Measurements from ENCODE around the gene D2HGDH.
"Not testable (repeated sequence)": the region's sequence is repeated elsewhere in the genome, so short reads cannot be mapped to it uniquely, and the experiment has no call there.

Gene D2HGDH

GRCh38 chr2:241791385-241791784, 57.0 kb downstream of the D2HGDH start:
- DNase-seq (ENCODE audit: low read depth in 2 of 2): not testable (repeated sequence)

- DNase-seq (ENCODE audit: low read depth in 2 of 2): no peak
Observed at GRCh38 chr2:241793385-241793784, 59.0 kb downstream of the D2HGDH start.

DNA sequence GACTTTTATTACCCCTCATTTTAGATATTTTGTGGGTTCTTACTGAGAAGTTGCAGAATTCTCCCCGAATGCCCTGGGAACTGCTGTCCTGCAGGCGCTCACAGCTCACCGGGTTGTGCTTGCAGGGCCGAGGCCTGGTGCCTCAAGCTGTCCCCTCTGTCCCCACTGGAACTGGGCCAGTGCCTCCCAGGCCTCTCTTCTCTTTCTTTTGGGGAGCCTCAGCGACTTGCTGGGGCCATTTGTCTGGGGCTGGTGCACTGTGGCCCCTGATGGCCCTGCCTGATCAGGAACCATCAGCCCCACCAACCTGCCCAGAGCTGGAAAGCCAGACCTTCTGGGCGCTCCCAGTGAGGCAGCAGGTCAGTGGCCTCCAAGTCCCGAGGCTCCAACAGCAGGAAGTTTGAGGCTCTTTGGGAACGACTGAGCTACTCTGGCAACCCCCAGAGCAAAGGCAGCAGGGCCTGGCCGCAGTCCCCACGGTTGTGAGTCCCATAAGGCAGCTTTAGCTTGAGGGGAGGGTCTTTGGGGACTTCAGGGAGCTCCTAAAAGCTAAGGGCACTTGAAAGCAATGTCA, 59.9 kb downstream of the D2HGDH start:
- no peak for DNase-seq (ENCODE audit: low read depth in 2 of 2)

DNA sequence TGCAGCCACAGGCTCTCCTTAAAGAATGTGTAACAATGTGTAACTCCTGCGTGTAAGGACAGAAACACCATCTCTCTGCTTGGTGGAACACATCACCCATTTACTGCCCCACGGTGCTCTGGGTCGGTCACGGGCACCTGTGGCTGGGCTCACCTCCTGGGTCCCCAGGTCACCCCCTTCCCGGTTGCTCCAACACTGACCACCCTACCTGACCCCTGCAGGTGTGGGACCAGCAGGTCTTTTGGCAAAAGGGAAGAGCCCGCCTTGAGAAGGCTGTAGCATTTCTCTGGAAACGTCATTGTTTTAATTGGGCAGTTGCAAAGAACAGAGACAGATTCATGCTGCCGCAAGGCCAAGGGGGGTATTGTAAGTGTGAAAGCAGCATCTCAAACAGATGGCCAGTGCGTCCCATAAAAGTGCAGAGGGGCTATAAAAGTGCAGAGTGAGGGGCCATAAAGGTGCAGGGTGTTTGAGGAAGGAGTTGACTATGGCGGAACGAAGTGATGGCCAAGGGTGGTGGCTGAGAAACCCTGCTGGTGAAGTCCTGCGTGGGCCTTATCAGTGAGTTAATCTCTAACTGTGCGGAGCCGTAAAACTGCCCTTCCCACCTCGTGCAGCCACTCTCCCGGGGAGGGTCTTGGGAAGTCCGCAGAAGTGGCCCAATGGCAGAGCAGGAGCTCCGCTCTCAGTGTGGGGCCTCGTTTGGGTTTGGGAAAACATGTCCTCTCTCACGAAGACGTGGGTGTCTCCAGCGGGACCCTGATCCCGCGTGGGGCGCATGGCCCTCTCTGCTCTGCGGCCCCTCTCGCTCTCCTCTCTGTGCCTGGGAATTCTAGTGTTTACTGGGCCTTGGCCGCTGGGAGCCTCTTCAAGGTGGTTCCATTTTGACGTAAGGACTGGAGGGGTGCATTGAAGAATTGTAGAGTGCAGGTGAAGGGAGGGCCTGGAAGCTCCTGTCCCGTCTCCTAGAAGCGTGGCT, 60.9 kb downstream of the D2HGDH start:
- DNase-seq (ENCODE audit: low read depth in 2 of 2): no peak

GRCh38 chr2:241796209-241796608, 61.8 kb downstream of the D2HGDH start:
- DNase-seq (ENCODE audit: low read depth in 2 of 2): no peak

GRCh38 chr2:241796610-241797138, 62.2 kb downstream of the D2HGDH start:
- no peak for DNase-seq (ENCODE audit: low read depth in 2 of 2)

DNA sequence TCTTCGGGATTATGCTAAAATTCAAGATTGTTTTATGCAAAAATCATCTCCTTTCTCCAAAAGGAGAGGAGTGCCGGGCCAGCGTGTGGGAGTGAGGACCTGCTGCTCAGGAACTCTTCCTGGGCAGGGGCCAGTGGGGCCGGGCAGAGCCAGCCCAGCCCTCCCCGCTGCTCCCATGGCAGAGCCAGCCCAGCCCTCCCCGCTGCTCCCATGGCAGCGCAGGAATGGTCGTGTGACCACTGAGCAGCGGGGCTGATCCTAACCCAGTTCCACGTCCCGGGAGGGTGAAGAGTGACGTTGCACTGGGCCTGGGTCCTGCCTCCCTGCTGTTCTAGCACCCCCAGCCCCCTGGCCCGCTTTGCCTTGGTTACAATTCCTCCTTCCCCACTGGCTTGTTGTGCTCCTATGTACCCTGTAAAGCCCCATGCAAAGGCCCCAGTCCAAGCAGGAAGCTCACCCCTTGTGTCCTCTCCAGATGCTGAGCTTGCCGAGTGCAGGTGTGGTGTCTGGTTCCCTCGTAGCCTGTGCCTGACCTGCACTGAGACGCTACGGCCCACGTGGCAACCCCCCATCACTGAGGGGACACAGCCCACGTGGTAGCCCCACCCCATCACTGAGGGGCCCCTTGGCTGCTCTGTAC, 63.1 kb downstream of the D2HGDH start:
- no peak for DNase-seq (ENCODE audit: low read depth in 2 of 2)

DNA sequence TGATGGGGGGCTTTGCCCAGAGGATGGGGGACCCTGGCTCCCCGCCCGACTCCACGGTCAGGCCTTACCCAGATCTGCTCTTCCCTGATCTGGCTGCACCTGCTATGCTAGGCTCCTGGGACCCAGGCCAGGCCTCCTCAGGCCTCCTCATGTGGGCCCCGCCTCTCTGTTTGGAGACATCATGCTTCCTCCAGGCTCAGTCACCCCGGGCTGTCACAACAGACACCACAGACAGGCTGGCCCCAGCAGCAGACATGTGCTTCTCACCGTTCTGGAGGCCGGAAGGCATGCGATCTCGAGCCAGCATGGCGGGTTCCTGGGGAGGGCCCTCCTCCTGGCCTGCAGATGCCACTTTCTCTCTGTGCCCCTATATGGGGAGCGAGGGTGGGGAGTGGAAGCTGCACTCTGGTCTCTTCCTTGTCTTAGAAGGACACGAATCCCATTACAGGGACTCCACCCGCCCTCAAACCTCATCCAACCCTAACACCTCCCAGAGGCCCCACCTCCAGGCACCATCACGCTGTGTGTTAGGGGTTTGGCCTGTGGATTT, 63.7 kb downstream of the D2HGDH start:
- no peak for DNase-seq (ENCODE audit: low read depth in 2 of 2)

- no peak for DNase-seq (ENCODE audit: low read depth in 2 of 2)
Observed at GRCh38 chr2:241798631-241799521, 64.4 kb downstream of the D2HGDH start.

- DNase-seq (ENCODE audit: low read depth in 2 of 2): no peak
Observed at GRCh38 chr2:241799522-241800197, 65.2 kb downstream of the D2HGDH start.

DNA sequence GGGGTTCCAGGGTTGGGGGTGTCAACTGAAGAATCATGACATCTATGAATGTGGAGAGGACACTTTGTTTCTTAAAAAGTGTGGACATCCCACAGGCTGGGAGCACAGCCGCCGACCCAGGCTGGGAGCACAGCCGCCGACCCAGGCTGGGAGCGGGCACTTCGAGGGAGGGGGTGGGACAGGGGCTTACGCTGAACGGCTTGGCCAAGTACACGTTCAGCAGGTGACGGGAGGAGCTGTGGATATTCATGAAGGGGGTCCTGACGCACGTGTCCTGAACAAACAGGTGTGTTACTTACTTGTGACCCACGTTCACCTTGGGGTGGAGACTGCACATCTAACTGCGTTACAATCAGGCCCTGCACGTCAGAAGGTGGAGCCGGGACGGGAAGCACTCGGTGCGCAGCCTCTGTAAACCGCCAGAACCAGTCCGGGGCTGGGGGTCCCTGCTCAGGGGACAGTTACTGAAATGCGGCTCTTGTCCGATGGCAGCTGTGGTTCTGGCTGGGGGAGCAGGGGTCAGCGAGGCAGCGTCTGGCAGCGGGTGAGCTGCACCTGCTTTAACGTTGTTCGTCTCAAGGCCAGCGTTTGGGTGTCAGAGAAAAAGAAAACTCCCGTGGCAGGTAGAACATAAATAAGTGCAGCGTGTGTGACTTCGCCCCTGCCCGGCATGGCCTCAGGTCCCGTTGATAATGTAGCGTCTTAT, 65.9 kb downstream of the D2HGDH start:
- not testable (repeated sequence) for DNase-seq (ENCODE audit: low read depth in 2 of 2)

DNA sequence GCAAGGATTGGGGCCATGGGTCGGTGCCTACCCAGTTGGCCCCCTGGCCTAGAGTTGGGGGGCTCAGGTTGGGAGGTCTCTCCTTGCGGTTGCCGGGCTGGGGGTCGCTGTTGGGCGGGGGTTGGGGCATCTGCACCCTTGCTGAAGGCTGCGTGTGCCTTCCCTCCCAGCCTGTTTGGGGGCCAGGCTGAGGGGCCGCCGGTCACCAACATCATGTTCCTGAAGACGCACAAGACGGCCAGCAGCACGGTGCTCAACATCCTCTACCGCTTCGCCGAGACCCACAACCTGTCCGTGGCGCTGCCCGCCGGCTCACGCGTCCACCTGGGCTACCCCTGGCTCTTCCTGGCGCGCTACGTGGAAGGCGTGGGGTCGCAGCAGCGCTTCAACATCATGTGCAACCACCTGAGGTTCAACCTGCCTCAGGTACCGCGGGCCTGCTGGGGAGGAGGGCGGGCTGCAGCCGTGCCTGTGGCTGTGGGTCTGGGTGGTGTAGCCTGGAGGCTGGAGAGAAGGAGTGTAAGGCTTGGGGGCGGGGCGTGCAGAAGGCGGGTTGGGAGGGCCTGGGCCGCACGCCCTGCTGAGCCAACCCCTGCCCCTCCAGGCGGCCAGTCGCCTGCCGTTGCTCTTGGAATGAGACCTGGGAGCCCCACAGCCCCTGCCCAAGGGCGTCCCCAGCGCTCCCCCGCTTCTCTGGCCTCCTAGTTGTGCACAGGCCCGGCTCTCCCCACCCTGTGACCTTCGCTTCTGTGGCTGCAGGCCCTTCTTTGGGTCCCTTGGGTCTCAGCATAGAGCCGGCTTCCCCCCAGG, 67.4 kb downstream of the D2HGDH start:
- DNase-seq (ENCODE audit: low read depth in 2 of 2): no peak

DNA sequence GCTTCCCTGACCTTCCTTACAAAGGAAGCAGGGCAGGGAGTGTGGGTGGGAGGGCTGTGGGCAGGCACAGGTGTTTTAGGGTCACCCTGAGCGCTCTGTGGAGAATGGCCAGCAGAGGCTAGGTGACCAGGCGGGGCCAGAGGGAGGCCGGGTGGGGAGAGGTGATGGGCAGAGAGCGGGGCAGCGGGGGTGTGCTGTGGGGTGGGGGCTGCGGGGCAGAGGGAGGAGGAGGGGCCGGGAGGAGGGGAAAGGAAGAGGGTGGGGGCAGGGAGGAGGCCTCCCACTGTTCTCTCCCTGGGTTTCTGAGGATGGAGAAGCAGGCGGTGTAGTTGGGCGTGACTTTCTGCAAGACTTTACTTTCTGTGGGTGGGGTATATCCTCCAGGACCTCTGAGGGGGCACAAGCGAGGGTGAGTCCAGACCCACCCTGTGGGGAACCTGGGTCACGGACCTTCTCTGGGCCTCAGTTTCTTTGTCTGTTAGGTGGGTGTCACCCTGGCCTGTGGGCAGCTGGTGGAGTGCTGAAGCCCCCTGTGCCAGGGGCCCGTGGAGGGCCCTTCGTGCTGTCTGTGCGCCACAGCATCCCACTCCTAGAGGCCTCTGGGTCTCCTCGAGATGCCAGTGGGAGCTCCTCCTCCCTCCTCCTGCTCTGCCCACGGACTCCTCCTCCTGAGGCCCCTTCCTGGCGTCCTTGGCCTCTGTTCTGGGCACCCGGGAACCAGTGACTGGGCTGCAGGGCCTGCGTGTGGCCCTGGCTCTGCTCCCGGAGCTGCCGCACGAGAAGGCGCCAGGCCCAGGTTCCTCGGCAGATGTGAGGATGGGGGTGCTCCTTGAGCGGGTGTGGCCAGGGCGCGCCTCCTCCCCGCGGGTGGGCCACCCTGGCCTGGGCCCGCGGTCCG, 68.2 kb downstream of the D2HGDH start:
- DNase-seq (ENCODE audit: low read depth in 2 of 2): no peak

GRCh38 chr2:241803387-241804325, 69.2 kb downstream of the D2HGDH start:
- DNase-seq (ENCODE audit: low read depth in 2 of 2): no peak

- DNase-seq (ENCODE audit: low read depth in 2 of 2): no peak
Observed at GRCh38 chr2:241804326-241805229, 70.1 kb downstream of the D2HGDH start.

DNA sequence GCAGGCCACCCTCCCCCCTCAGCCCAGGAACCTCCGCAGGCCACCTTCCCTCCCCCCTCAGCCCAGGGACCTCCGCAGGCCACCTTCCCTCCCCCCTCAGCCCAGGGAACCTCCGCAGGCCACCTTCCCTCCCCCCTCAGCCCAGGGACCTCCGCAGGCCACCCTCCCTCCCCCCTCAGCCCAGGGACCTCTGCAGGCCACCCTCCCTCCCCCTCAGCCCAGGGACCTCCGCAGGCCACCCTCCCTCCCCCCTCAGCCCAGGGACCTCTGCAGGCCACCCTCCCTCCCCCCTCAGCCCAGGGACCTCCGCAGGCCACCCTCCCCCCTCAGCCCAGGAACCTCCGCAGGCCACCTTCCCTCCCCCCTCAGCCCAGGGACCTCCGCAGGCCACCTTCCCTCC, 71.8 kb downstream of the D2HGDH start:
- DNase-seq (ENCODE audit: low read depth in 2 of 2): not testable (repeated sequence)

Data from stimulated activated CD8-positive, alpha-beta memory T cell treated with anti-CD3 and anti-CD28 coated beads, Interleukin-2, amount 100 ng/mL, for 1 hour (primary cell).